Measurements from ENCODE around the gene ANKK1. TPM values are rescaled to one million over a fixed set of nuclear protein-coding genes. Genes with fewer than 3 reads are reported as not detected.

Gene ANKK1
- total RNA-seq (2022; extraction: Qiagen RNA extraction; ENCODE audit: low read depth): 0.03 to 0.07 TPM in 2 of 5 replicates, not detected in the others

DNA sequence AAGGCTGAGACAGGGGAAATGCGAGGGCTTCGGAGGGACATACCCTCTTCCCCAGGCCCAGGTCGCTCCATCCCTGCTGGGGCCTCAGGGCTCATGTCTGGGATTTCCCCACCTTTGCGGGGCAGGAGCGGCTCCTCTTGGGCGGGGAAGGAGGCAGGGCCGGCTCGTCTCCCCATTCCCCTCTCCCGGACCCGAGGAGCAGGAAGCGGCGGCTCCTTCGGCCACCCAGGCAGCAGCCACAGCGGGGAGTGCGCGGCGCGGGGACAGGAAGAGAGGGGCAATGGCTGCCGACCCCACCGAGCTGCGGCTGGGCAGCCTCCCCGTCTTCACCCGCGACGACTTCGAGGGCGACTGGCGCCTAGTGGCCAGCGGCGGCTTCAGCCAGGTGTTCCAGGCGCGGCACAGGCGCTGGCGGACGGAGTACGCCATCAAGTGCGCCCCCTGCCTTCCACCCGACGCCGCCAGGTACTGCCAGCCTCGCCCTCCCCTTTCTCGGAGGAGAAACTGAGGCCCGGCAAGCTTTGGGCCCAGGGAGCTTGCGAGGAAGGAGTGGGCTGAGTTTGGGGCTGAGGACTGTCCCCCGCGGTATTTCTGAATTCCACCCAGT is at the start of gene ANKK1:
TSS of gene ANKK1 (plus strand) at position 175 of the 607 bp plus-strand sequence. CDS start at position 281, 106 bp downstream.

Other genes starting within 250 kb of the ANKK1 start
- 4.0 to 8.2 TPM (median 6.2 TPM) in 5 replicates for gene TTC12, start 73.2 kb upstream of the ANKK1 start, total RNA-seq (2022; extraction: Qiagen RNA extraction; ENCODE audit: low read depth)
- 0.15 to 0.22 TPM in 2 of 5 replicates, not detected in the others for gene DRD2, start 87.6 kb downstream of the ANKK1 start, total RNA-seq (2022; extraction: Qiagen RNA extraction; ENCODE audit: low read depth)